HG02678 (cell line): Measurements from ENCODE around the gene FAM131C.
"Not testable (repeated sequence)": the region's sequence is repeated elsewhere in the genome, so short reads cannot be mapped to it uniquely, and the experiment has no call there.

Experiments used
- ATAC-seq: cut with Tn5 transposase; IDR thresholded peaks from one replicate; pipeline ENCODE4 v1.9.1; 2021; ENCODE audit warnings: mild to moderate bottlenecking, moderate library complexity; ENCODE audit not compliant: unreplicated experiment

Gene FAM131C

GRCh38 chr1:16107039-16107438 lies 33.6 kb upstream of the FAM131C start:
- ATAC-seq, result not testable (repeated sequence)

DNA sequence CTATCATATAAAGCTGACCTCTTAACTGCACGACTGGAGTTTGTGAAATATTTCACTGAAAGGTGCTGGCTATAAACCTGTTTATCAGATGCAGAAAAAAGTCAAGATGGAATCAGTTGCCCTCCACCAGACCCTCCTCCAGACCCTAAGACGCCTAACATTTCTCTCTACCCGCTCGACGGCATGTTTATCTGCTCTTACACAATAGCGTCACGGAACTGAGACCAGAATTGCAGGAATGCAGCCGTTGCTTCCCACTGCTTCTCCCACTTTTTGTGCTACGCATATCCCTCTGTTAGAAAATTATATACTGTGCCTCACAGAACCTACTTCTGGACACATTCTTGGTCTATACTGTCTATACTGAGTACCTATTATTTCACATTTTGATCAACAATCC lies 28.2 kb upstream of the FAM131C start:
- no peak for ATAC-seq

DNA sequence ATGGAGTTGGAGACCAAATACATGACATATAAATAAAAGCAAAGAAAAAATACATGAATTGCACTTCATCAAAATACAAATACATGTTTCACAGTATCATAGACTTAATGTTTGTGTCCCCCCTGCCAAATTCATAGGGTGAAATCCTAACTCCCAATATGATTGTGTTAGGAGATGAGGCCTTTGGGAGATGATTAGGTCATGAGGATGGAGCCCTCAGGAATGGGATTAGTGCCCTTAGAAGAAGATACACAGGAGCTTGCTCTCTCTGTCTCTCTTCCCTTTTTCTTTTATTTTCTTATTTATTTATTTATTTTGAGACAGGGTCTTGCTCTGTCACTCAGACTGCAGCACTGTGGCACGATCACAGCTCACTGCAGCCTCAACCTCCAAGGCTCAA lies 26.0 kb upstream of the FAM131C start:
- no peak for ATAC-seq

GRCh38 chr1:16095447-16095846 lies 22.0 kb upstream of the FAM131C start:
- no peak for ATAC-seq

DNA sequence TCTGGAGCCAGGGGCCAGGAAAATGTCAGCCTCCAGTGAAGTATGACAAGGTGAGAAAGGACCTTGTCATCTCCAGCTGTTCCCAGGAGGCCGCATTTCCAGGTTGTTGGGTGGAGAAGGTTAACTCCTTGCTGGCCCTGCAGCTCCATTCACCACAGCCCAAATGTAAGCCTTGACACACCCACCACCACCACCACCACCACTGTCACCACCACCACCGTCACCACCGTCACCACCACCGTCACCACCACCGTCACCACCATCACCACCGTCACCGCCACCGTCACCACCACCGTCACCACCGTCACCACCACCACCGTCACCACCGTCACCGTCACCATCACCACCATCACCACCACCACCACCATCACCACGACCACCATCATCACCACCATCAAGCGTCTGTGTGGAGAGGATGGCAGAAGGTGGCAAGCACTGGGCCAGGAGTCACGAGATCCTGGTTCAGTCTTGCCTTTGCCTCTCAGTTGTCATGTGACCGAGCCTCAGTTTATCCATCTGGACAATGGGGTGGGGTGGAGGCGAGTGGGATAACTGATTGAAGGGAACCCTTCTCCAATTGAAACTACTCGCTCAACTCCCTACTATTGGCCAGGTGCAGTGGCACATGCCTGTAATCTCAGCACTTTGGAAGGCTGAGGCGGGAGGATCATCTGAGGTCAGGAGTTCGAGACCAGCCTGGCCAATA lies 21.2 kb upstream of the FAM131C start:
- ATAC-seq, result no peak

- no peak for ATAC-seq
Observed at GRCh38 chr1:16093611-16094010, 20.2 kb upstream of the FAM131C start.

DNA sequence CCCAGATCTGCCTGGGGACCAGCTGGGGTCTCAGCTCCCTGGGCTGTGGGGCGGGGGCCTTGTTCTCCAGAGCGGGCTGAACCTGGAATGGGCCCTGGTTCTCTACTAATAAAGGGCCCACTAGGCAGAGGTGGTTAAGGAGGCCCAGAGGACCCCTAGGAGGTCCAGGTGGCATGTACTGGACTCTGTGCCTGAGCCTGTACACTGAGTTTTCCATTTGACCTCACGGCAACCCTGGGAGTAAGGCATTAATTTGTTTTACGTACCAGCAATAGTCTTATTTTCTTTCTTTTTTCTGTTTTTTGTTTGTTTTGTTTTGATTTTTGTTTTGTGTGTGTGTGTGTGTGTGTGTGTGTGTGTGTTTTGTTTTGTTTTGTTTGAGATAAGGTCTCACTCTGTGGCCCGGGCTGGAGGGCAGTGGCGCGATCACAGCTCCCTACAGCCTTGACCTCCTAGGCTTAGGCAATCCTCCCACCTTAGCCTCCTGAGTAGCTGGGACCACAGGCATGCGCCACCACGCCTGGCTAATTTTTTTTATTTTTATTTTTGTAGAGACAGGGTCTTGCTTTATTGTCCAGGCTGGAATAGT lies 19.6 kb upstream of the FAM131C start:
- ATAC-seq, result no peak

- ATAC-seq, result no peak
Observed at GRCh38 chr1:16092097-16092922, 18.9 kb upstream of the FAM131C start.

- ATAC-seq, result no peak
Observed at GRCh38 chr1:16091296-16091695, 17.8 kb upstream of the FAM131C start.

GRCh38 chr1:16090076-16090826 lies 16.8 kb upstream of the FAM131C start:
- no peak for ATAC-seq

DNA sequence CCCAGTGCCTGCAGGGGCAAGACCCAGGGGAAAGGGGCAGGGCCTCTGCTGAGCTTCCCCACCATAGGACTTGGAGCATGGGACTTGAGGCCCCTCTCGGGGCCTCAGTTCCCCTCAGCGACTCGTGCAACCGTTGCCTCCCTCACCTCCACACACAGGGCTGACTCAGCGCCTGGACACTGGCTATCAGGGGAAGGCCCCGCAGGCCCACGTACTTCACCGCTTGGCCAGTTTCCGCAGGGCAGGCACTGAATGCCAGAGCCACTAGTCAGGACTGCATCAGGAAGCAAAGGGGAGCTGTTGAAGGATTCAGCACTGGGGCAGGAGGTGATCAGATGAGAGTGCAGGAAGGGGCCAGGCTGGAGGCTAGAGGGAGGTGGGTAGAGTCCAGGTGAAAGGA lies 15.5 kb upstream of the FAM131C start:
- ATAC-seq, result no peak

DNA sequence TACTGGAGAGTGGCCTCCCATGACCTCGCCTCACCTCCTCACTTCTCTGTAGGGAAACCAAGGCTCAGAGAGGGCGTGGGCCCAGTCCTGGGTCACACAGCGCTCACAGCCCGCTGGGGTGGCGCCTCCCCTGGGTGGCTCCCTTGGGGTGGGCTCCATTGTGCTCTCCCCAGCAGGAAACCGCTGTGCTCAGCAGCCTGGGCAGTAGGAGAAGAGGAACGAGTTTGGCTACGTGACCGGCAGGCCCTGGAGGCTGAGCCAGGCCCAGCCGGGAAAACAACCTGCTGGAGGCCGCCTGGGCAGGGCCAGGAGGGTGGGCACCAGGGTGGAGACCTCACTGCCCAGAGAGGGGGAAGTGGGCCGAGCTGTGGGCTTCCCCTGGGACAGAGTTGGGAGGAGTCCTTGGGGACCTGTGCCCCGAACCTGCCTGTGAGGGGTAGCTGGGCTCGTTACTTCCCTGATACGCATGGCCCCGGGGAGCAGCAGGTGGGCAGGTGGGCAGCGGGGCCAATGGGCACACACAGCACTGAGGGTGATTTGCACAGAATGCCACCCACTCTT lies 15.0 kb upstream of the FAM131C start:
- no peak for ATAC-seq

GRCh38 chr1:16087733-16088132 lies 14.3 kb upstream of the FAM131C start:
- ATAC-seq, result no peak

GRCh38 chr1:16085522-16085921 lies 12.1 kb upstream of the FAM131C start:
- ATAC-seq, result no peak

GRCh38 chr1:16083486-16083885 lies 10.0 kb upstream of the FAM131C start:
- ATAC-seq, result no peak

DNA sequence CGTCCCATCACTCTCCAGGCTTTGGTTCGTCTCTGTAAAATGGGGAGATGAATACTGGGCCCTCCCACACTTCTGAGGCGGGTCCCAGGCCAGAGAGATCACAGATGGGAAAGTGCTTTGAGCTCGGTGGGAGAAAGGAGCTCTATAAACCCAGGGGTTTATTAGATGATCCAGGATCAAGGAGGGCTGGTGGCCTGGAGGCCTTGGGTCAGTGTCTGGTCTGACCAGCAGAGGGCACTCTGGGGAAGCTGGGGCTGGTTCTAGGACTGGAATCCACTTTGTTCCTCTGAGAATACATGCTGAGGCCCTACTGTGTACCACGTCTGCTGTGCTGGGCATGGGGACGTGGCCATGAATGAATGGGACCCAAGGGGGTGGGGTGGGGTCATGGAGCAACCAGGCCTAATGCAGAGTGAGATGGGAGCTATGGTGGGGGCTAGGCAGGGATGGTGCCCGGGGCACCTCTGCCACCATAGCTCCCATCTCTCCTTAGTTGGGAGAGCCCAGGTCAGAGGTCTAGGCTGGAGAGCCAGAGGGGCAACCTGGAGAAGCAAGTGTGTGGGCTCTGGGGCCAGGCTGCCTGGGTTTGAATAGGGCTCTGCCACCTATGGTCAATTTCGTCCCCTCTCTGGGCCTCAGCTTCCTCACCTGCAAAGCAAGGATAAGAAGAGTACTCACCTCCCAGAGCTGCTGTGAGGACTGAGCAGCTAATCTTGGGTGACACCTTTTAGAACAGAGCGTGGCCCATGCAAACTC lies 9.0 kb upstream of the FAM131C start:
- no peak for ATAC-seq

GRCh38 chr1:16081636-16082035 lies 8.2 kb upstream of the FAM131C start:
- ATAC-seq, result no peak

- no peak for ATAC-seq
Observed at GRCh38 chr1:16080422-16081150, 7.1 kb upstream of the FAM131C start.

GRCh38 chr1:16078925-16079656 lies 5.6 kb upstream of the FAM131C start:
- no peak for ATAC-seq
